GM19372 (cell line): ENCODE measurements around the gene RNF166.

Experiments used
- ATAC-seq: cut with Tn5 transposase; IDR thresholded peaks from one replicate; pipeline ENCODE4 v1.9.1; 2021; ENCODE audit warnings: mild to moderate bottlenecking, low read depth, moderate library complexity; ENCODE audit not compliant: unreplicated experiment

The RNF166 gene

GRCh38 chr16:88655733-88656281 is 50.4 kb downstream of the RNF166 start:
- ATAC-seq: no peak

GRCh38 chr16:88655053-88655732 is 51.0 kb downstream of the RNF166 start:
- no peak for ATAC-seq

GRCh38 chr16:88654363-88655052 is 51.7 kb downstream of the RNF166 start:
- no peak for ATAC-seq

GRCh38 chr16:88653596-88654362 is 52.4 kb downstream of the RNF166 start:
- ATAC-seq: no peak

- ATAC-seq: no peak
Observed at GRCh38 chr16:88653101-88653500, 53.1 kb downstream of the RNF166 start.

- no peak for ATAC-seq
Observed at GRCh38 chr16:88652762-88653063, 53.5 kb downstream of the RNF166 start.

- no peak for ATAC-seq
Observed at GRCh38 chr16:88651989-88652761, 54.0 kb downstream of the RNF166 start.

- peak; percentile 70 for ATAC-seq
Observed at GRCh38 chr16:88651276-88651988, 54.8 kb downstream of the RNF166 start.

- peak; percentile 77 for ATAC-seq
Observed at GRCh38 chr16:88650749-88651275, 55.4 kb downstream of the RNF166 start, which contains the start of gene CYBA. Gene CYBA, minus strand, starts transcription at chr16:88651053. Its CDS starts 40 bp downstream, at chr16:88651013.

- peak; percentile 13 for ATAC-seq
Observed at GRCh38 chr16:88649924-88650748, 56.1 kb downstream of the RNF166 start.

GRCh38 chr16:88649195-88649923 is 56.8 kb downstream of the RNF166 start:
- no peak for ATAC-seq

GRCh38 chr16:88647178-88648070 is 58.8 kb downstream of the RNF166 start:
- ATAC-seq: no peak
